DOHH2 (cell line): Measurements from ENCODE around the gene LRRC63.

ENCODE experiments used
- H3F3A ChIP-seq: fragments of 200-600 bp; sonication (generic), shearing (Covaris generic); 2 replicates; pipeline ENCODE4 v1.6.0; 2016; ENCODE audit warnings: antibody characterized with exemption, mild to moderate bottlenecking; ENCODE audit not compliant: control insufficient read depth, insufficient read depth
- H3K27ac ChIP-seq: fragments of 200-600 bp; sonication (generic); 2 replicates; pipeline ENCODE4 v1.5.1; 2014; ENCODE audit warnings: low read depth, mild to moderate bottlenecking, low read length, moderate library complexity
- H3K27me3 ChIP-seq: fragments of 200-600 bp; sonication (generic); 2 replicates; pipeline ENCODE4 v1.6.1; 2014; ENCODE audit warnings: mild to moderate bottlenecking, low read length, mixed read lengths; ENCODE audit not compliant: control insufficient read depth
- H3K36me3 ChIP-seq: fragments of 200-600 bp; sonication (generic); 2 replicates; pipeline ENCODE4 v1.6.1; 2014; ENCODE audit warnings: mild to moderate bottlenecking, low read length, moderate library complexity, mixed read lengths; ENCODE audit not compliant: control insufficient read depth
- H3K4me1 ChIP-seq: fragments of 200-600 bp; sonication (generic); 2 replicates; pipeline ENCODE4 v1.6.1; 2014; ENCODE audit warnings: mild to moderate bottlenecking, low read length, mixed read lengths; ENCODE audit not compliant: control insufficient read depth
- H3K4me2 ChIP-seq: fragments of 200-600 bp; sonication (generic); 2 replicates; pipeline ENCODE4 v1.6.0; 2014; ENCODE audit warnings: mild to moderate bottlenecking, low read length, moderate library complexity
- H3K4me3 ChIP-seq: fragments of 200-600 bp; sonication (generic); 2 replicates; pipeline ENCODE4 v1.5.1; 2014; ENCODE audit warnings: mild to moderate bottlenecking, low read length, mixed read lengths
- H3K79me2 ChIP-seq: fragments of 200-600 bp; sonication (generic); 2 replicates; pipeline ENCODE4 v1.6.1; 2014; ENCODE audit warnings: mild to moderate bottlenecking, low read length, mixed read lengths; ENCODE audit not compliant: control insufficient read depth
- H3K9me2 ChIP-seq: fragments of 200-600 bp; sonication (generic); replicated peaks from 2 replicates; pipeline ENCODE4 v1.6.1; 2014; ENCODE audit warnings: mild to moderate bottlenecking, low read length, mixed read lengths; ENCODE audit not compliant: control insufficient read depth
- H3K9me3 ChIP-seq: fragments of 200-600 bp; sonication (generic); 2 replicates; pipeline ENCODE4 v1.6.1; 2014; ENCODE audit warnings: antibody characterized with exemption, low read length, mixed read lengths; ENCODE audit not compliant: control insufficient read depth, insufficient read depth
- H4K20me1 ChIP-seq: fragments of 200-600 bp; sonication (generic); 2 replicates; pipeline ENCODE4 v1.6.0; 2014; ENCODE audit warnings: low read depth, mild to moderate bottlenecking, antibody characterized with exemption, low read length, moderate library complexity; ENCODE audit not compliant: control insufficient read depth, insufficient read depth
- EZH2phosphoT487 ChIP-seq: fragments of 200-600 bp; sonication (generic); IDR thresholded peaks from 2 replicates; pipeline ENCODE4 v1.6.1; 2017; ENCODE audit warnings: borderline replicate concordance, mild to moderate bottlenecking, antibody characterized with exemption, low read length, moderate library complexity, mixed read lengths
- TF ChIP-seq, protein P1 (sequence below): fragments of 200-600 bp; sonication (generic); IDR thresholded peaks from one replicate; pipeline ENCODE4 v1.5.1; 2014; ENCODE audit warnings: antibody characterized with exemption, mild to moderate bottlenecking, low read depth, low read length; ENCODE audit not compliant: poor library complexity, severe bottlenecking

The LRRC63 gene

DNA sequence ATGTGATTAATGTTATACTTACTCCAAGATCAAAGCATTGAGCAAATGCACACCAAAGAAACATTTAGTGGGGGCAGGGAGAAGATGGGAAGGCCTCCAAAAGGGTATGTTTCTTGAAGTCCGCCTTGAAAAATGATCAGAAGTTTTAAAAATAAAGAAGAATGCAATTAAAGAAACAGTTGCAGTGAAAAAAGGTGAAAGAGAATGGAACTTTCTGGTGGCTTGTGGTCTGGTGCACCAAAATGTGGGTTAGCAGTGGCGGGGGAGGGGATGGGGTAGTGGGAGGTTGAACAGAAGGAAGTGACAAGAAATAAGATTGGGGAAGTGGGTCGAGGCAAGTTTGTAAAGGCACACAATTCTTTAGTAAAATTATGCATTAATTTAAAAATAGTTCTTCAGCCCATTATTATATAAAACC lies 32.2 kb upstream of the LRRC63 start:
- Histone ChIP-seq H3K4me3 (peak overlapping the region; percentile 89), H3K4me1 (peaks cover 73% of the 10 kb centered on the region), H3K9me2 (no peaks in the 10 kb centered on the region)

DNA sequence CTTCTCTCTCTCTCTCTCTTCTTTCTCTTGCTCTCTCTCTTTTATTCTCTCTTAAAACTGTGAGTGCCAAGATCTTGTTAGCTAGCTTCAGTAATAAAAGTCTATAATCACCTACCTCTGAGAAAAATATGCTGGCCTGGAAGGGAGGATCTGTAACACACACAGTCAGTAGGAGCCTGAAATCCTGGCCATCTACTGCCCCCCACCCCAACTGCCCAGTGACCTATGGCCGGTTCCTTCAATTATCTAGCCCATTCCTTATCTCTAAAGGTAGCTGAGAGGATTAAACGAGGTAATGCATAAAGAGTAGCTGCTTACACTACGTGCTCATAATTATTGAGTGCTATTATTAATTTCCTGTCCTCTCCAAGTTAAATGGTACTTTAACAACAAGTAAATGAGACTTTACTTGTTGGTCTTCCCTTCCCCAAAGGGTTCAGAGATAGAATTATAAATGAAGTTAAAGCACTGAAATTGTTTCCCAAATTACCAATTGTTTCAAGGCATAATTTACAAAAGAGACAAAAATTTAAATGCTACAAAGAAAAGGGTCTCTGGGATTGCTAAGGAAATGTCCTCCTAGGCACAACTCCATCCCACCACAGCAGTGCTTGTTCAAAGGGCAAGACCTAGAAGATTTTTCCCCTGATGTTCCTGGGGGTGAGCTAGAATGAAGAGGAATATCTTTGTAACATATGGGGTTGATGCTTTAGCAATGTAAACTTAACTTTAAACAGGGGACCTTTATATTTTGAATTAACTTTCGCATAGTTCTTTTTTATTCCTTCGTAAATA lies 31.6 kb upstream of the LRRC63 start:
- peaks cover 73% of the 10 kb centered on the region for H3K4me1 ChIP-seq
- H3K36me3 ChIP-seq = peaks cover 64% of the 10 kb centered on the region
- H3K9me3 ChIP-seq = no peaks in the 10 kb centered on the region
- H3K79me2 ChIP-seq = peaks cover 85% of the 10 kb centered on the region
- peak overlapping the region; percentile 96 for H3K27ac ChIP-seq
- H3K4me3 ChIP-seq = peak overlapping the region; percentile 89
- H3K27me3 ChIP-seq = no peaks in the 10 kb centered on the region
- TF ChIP-seq, protein P1, sequence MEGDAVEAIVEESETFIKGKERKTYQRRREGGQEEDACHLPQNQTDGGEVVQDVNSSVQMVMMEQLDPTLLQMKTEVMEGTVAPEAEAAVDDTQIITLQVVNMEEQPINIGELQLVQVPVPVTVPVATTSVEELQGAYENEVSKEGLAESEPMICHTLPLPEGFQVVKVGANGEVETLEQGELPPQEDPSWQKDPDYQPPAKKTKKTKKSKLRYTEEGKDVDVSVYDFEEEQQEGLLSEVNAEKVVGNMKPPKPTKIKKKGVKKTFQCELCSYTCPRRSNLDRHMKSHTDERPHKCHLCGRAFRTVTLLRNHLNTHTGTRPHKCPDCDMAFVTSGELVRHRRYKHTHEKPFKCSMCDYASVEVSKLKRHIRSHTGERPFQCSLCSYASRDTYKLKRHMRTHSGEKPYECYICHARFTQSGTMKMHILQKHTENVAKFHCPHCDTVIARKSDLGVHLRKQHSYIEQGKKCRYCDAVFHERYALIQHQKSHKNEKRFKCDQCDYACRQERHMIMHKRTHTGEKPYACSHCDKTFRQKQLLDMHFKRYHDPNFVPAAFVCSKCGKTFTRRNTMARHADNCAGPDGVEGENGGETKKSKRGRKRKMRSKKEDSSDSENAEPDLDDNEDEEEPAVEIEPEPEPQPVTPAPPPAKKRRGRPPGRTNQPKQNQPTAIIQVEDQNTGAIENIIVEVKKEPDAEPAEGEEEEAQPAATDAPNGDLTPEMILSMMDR = no peak
- no peak for TF ChIP-seq EZH2phosphoT487
- peak overlapping the region; percentile 78 for H3K4me2 ChIP-seq
- H3K9me2 ChIP-seq = no peaks in the 10 kb centered on the region
- H3F3A ChIP-seq = peaks cover 59% of the 10 kb centered on the region
- H4K20me1 ChIP-seq = peaks cover 33% of the 10 kb centered on the region

More for the DNA sequence above, 32.2 kb upstream of the LRRC63 start:
- Histone ChIP-seq H3K27me3 (no peaks in the 10 kb centered on the region), H3K36me3 (peaks cover 71% of the 10 kb centered on the region), H3F3A (peaks cover 59% of the 10 kb centered on the region), H3K79me2 (peaks cover 92% of the 10 kb centered on the region), H4K20me1 (peaks cover 39% of the 10 kb centered on the region), H3K9me3 (no peaks in the 10 kb centered on the region), H3K4me2 (peak overlapping the region; percentile 78), H3K27ac (peak overlapping the region; percentile 96)
- no peak for TF ChIP-seq EZH2phosphoT487
- TF ChIP-seq, protein P1 = no peak

DNA sequence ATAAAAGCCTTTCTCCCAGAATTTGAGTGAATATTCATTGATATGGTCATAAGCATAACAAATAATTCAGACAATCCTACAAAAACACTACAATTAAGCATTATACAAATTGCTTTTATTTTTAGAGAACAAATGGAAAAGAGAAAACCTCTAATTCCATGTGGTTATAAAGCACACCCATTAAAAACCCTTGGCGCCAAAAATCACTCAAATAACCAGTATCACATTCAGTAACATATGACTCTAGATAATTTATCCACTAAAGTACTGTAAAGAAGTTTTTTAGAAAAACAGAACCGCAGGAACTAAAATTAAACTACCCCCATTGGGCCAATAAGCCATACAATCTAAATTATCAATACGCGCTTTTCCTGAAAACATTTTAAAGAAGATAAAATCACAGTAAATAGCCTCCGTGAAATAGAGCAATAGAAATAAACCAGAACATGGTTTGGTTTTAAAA lies 30.3 kb upstream of the LRRC63 start:
- Histone ChIP-seq H3K27ac (peak overlapping the region; percentile 96), H3K9me2 (no peaks in the 10 kb centered on the region), H4K20me1 (peaks cover 21% of the 10 kb centered on the region), H3K4me1 (peaks cover 64% of the 10 kb centered on the region), H3K36me3 (peaks cover 52% of the 10 kb centered on the region), H3K4me3 (peak overlapping the region; percentile 89), H3F3A (peaks cover 57% of the 10 kb centered on the region), H3K79me2 (peaks cover 73% of the 10 kb centered on the region), H3K4me2 (peak overlapping the region; percentile 78), H3K9me3 (no peaks in the 10 kb centered on the region), H3K27me3 (no peaks in the 10 kb centered on the region)
- TF ChIP-seq, protein P1 = no peak
- no peak for TF ChIP-seq EZH2phosphoT487
